ENCODE data around the gene SPAG16.

- TF ChIP-seq CTCF (IDR thresholded peaks at IDR 0.05 in 8 of 11, conservative IDR thresholded peaks at IDR 0.05 in 3 of 11): no peak
- TF ChIP-seq POLR2A (IDR thresholded peaks at IDR 0.05): no peak
Measured at GRCh38 chr2:214100488-214100887, 816.2 kb downstream of the SPAG16 start.

Measured in spleen (tissue), 7 donors.